ENCODE data around the gene CEP68.

GRCh38 chr2:65026154-65026553, 30.1 kb upstream of the CEP68 start:
- TF ChIP-seq POLR2A (IDR thresholded peaks at IDR 0.05) (no peak), CTCF (IDR thresholded peaks at IDR 0.05) (no peak)

All from tibial nerve (tissue), 3 donors.